Neural crest cell (in vitro differentiated cells): ENCODE results near the gene COG7. TPM values are rescaled to one million over a fixed set of nuclear protein-coding genes. Genes with fewer than 3 reads are reported as not detected.

Experiments used
- DNase-seq: peaks from one replicate; pipeline ENCODE4 v3.0.0; 2021; ENCODE audit warnings: low read depth, mixed read lengths, low spot score
- H3K27ac Mint-ChIP-seq: one replicate; pipeline ENCODE4 v1.8.0; 2021; ENCODE audit warnings: mild to moderate bottlenecking, mixed read lengths; ENCODE audit not compliant: unreplicated experiment
- H3K27me3 Mint-ChIP-seq: 2 replicates; pipeline ENCODE4 v1.8.0; 2021; ENCODE audit warnings: low read depth, mild to moderate bottlenecking, mixed read lengths
- H3K36me3 Mint-ChIP-seq: 2 replicates; pipeline ENCODE4 v1.8.0; 2021; ENCODE audit warnings: low read depth, mild to moderate bottlenecking, mixed read lengths
- H3K4me1 Mint-ChIP-seq: 2 replicates; pipeline ENCODE4 v1.8.0; 2021; ENCODE audit warnings: mixed read lengths
- H3K4me3 Mint-ChIP-seq: one replicate; pipeline ENCODE4 v1.8.0; 2021; ENCODE audit warnings: mild to moderate bottlenecking, mixed read lengths
- H3K9me3 Mint-ChIP-seq: 2 replicates; pipeline ENCODE4 v1.8.0; 2021; ENCODE audit warnings: mixed read lengths
- CTCF ChIP-seq: fragments of 200-600 bp; sonication (generic); conservative IDR thresholded peaks from 2 replicates; pipeline ENCODE4 v1.5.0; 2021; ENCODE audit warnings: antibody characterized with exemption, mild to moderate bottlenecking
- total RNA-seq: library from RNA; stranded (reverse); gene quantifications from 2 replicates; pipeline ENCODE4 v1.2.1, GENCODE V29; 2021

The COG7 gene
- total RNA-seq, 1 donor from 2014 or later = 18.9 TPM

GRCh38 chr16:23380501-23380951, 72.5 kb downstream of the COG7 start:
- Mint-ChIP-seq H3K4me1 (no peaks in the 10 kb centered on the region), H3K9me3 (no peaks in the 10 kb centered on the region), H3K27me3 (no peaks in the 10 kb centered on the region), H3K4me3 (no peak overlapping the region), H3K36me3 (no peaks in the 10 kb centered on the region), H3K27ac (no peak overlapping the region)
- DNase-seq = no peak
- TF ChIP-seq CTCF = no peak

- no peaks in the 10 kb centered on the region for H3K4me1 Mint-ChIP-seq
- H3K36me3 Mint-ChIP-seq = no peaks in the 10 kb centered on the region
- no peak for DNase-seq
- TF ChIP-seq CTCF = no peak
- no peaks in the 10 kb centered on the region for H3K27me3 Mint-ChIP-seq
- H3K27ac Mint-ChIP-seq = no peak overlapping the region
- no peaks in the 10 kb centered on the region for H3K9me3 Mint-ChIP-seq
- H3K4me3 Mint-ChIP-seq = no peak overlapping the region
Measured at GRCh38 chr16:23379707-23380106, 73.3 kb downstream of the COG7 start.

- no peaks in the 10 kb centered on the region for H3K27me3 Mint-ChIP-seq
- no peaks in the 10 kb centered on the region for H3K36me3 Mint-ChIP-seq
- no peak overlapping the region for H3K27ac Mint-ChIP-seq
- TF ChIP-seq CTCF = no peak
- no peaks in the 10 kb centered on the region for H3K9me3 Mint-ChIP-seq
- DNase-seq = no peak
- H3K4me3 Mint-ChIP-seq = no peak overlapping the region
- no peaks in the 10 kb centered on the region for H3K4me1 Mint-ChIP-seq
Measured at GRCh38 chr16:23378921-23379320, 74.1 kb downstream of the COG7 start.

- Mint-ChIP-seq H3K4me1 (no peaks in the 10 kb centered on the region), H3K4me3 (no peak overlapping the region), H3K27ac (no peak overlapping the region), H3K9me3 (no peaks in the 10 kb centered on the region), H3K36me3 (no peaks in the 10 kb centered on the region), H3K27me3 (no peaks in the 10 kb centered on the region)
- no peak for TF ChIP-seq CTCF
- no peak for DNase-seq
Measured at GRCh38 chr16:23378256-23378655, 74.7 kb downstream of the COG7 start.

GRCh38 chr16:23377071-23377931, 75.7 kb downstream of the COG7 start:
- no peaks in the 10 kb centered on the region for H3K27me3 Mint-ChIP-seq
- TF ChIP-seq CTCF = no peak
- DNase-seq = no peak

More at GRCh38 chr16:23377071-23377931, 75.7 kb downstream of the COG7 start:
- H3K9me3 Mint-ChIP-seq = no peaks in the 10 kb centered on the region
- H3K4me3 Mint-ChIP-seq = no peak overlapping the region
- no peaks in the 10 kb centered on the region for H3K4me1 Mint-ChIP-seq
- no peak overlapping the region for H3K27ac Mint-ChIP-seq
- H3K36me3 Mint-ChIP-seq = no peaks in the 10 kb centered on the region
